SU-DHL-6 (cell line): ENCODE measurements around the gene COL5A1.
"Not testable (repeated sequence)": the region's sequence is repeated elsewhere in the genome, so short reads cannot be mapped to it uniquely, and the experiment has no call there.

Source experiments
- H2AFZ ChIP-seq: fragments of 200-600 bp; sonication (generic); 2 replicates; pipeline ENCODE4 v1.6.1; 2014; ENCODE audit warnings: low read depth, mild to moderate bottlenecking, moderate library complexity, mixed read lengths, antibody characterized with exemption, low read length; ENCODE audit not compliant: severe bottlenecking
- H3F3A ChIP-seq: fragments of 200-600 bp; shearing (Covaris generic); 2 replicates; pipeline ENCODE4 v1.6.0; 2016; ENCODE audit warnings: antibody characterized with exemption, mild to moderate bottlenecking; ENCODE audit not compliant: insufficient read depth
- H3K27ac ChIP-seq: fragments of 200-600 bp; sonication (generic); 2 replicates; pipeline ENCODE4 v1.5.1; 2016; ENCODE audit warnings: low read depth, mild to moderate bottlenecking, low read length, moderate library complexity, mixed read lengths
- H3K27me3 ChIP-seq: fragments of 200-600 bp; sonication (generic), shearing (Covaris generic); 2 replicates; pipeline ENCODE4 v1.6.0; 2014; ENCODE audit warnings: mild to moderate bottlenecking, low read length
- H3K36me3 ChIP-seq: fragments of 200-600 bp; sonication (generic); 2 replicates; pipeline ENCODE4 v1.6.1; 2014; ENCODE audit warnings: mild to moderate bottlenecking, low read length, mixed read lengths
- H3K4me2 ChIP-seq: fragments of 300-600, 200-600 bp; shearing (Covaris generic), sonication (generic); 2 replicates; pipeline ENCODE4 v1.6.0; 2014; ENCODE audit warnings: low read length, low read depth, mild to moderate bottlenecking; ENCODE audit not compliant: poor library complexity, severe bottlenecking
- H3K4me3 ChIP-seq: fragments of 200-600 bp; sonication (generic); 2 replicates; pipeline ENCODE4 v1.5.1; 2014; ENCODE audit warnings: antibody characterized with exemption, low read length, mild to moderate bottlenecking, mixed read lengths; ENCODE audit not compliant: insufficient read depth, poor library complexity, severe bottlenecking
- H3K79me2 ChIP-seq: fragments of 200-600 bp; sonication (generic); 2 replicates; pipeline ENCODE4 v1.6.1; 2014; ENCODE audit warnings: mild to moderate bottlenecking, low read length, moderate library complexity; ENCODE audit not compliant: insufficient read depth
- H3K9ac ChIP-seq: fragments of 200-600 bp; sonication (generic); 2 replicates; pipeline ENCODE4 v1.7.0; 2014; ENCODE audit warnings: mild to moderate bottlenecking, low read length
- H3K9me2 ChIP-seq: fragments of 200-600 bp; sonication (generic); replicated peaks from 2 replicates; pipeline ENCODE4 v1.6.1; 2014; ENCODE audit warnings: low read length; ENCODE audit not compliant: insufficient read depth
- H3K9me3 ChIP-seq: fragments of 200-600 bp; sonication (generic); 2 replicates; pipeline ENCODE4 v1.6.1; 2014; ENCODE audit warnings: low read length, mixed read lengths; ENCODE audit not compliant: insufficient read depth
- H4K20me1 ChIP-seq: fragments of 200-600 bp; sonication (generic); 2 replicates; pipeline ENCODE4 v1.6.1; 2014; ENCODE audit warnings: low read depth, mild to moderate bottlenecking, antibody characterized with exemption, low read length, moderate library complexity, mixed read lengths
- CTCF ChIP-seq: fragments of 200-600 bp; sonication (generic); IDR thresholded peaks from one replicate; pipeline ENCODE4 v1.5.1; 2017; ENCODE audit warnings: antibody characterized with exemption, mild to moderate bottlenecking, low read length, moderate library complexity; ENCODE audit not compliant: insufficient read depth, poor library complexity, severe bottlenecking
- EZH2phosphoT487 ChIP-seq: fragments of 200-600 bp; sonication (generic), shearing (Covaris generic); conservative IDR thresholded peaks from 2 replicates; pipeline ENCODE4 v1.6.1; 2018; ENCODE audit warnings: mild to moderate bottlenecking, antibody characterized with exemption, low read length, moderate library complexity, mixed read lengths

The COL5A1 gene

GRCh38 chr9:134712243-134712642, 70.6 kb downstream of the COL5A1 start:
- no peaks in the 10 kb centered on the region for H3K36me3 ChIP-seq
- no peaks in the 10 kb centered on the region for H3K9me2 ChIP-seq
- no peaks in the 10 kb centered on the region for H4K20me1 ChIP-seq
- H3K4me2 ChIP-seq = no peak overlapping the region
- no peak overlapping the region for H2AFZ ChIP-seq
- no peaks in the 10 kb centered on the region for H3K79me2 ChIP-seq
- TF ChIP-seq CTCF = no peak
- no peak for TF ChIP-seq EZH2phosphoT487
- H3K4me3 ChIP-seq = no peak overlapping the region
- H3K9me3 ChIP-seq = no peaks in the 10 kb centered on the region
- H3K27me3 ChIP-seq = no peaks in the 10 kb centered on the region
- H3K27ac ChIP-seq = no peak overlapping the region
- H3K9ac ChIP-seq = no peak overlapping the region
- no peaks in the 10 kb centered on the region for H3F3A ChIP-seq

- H3K79me2 ChIP-seq = no peaks in the 10 kb centered on the region
- no peak for TF ChIP-seq EZH2phosphoT487
- no peak for TF ChIP-seq CTCF
- no peak overlapping the region for H3K4me3 ChIP-seq
- no peaks in the 10 kb centered on the region for H3K27me3 ChIP-seq
- no peak overlapping the region for H3K27ac ChIP-seq
- H2AFZ ChIP-seq = no peak overlapping the region
- no peaks in the 10 kb centered on the region for H4K20me1 ChIP-seq
- H3K36me3 ChIP-seq = no peaks in the 10 kb centered on the region
- H3K9me2 ChIP-seq = no peaks in the 10 kb centered on the region
- H3K9me3 ChIP-seq = no peaks in the 10 kb centered on the region
- H3K4me2 ChIP-seq = no peak overlapping the region
- H3K9ac ChIP-seq = no peak overlapping the region
- H3F3A ChIP-seq = no peaks in the 10 kb centered on the region
These were observed 71.3 kb downstream of the COL5A1 start for GRCh38 chr9:134712926-134713325.

- not testable (repeated sequence) for H3K9me2 ChIP-seq, H3K79me2 ChIP-seq, H3K9me3 ChIP-seq, H3K9ac ChIP-seq, H3K4me3 ChIP-seq, H3K27ac ChIP-seq, H4K20me1 ChIP-seq, H3F3A ChIP-seq, H3K36me3 ChIP-seq, H3K4me2 ChIP-seq, H2AFZ ChIP-seq, H3K27me3 ChIP-seq
These were observed 73.9 kb downstream of the COL5A1 start for GRCh38 chr9:134715536-134715935.

GRCh38 chr9:134716067-134716466, 74.5 kb downstream of the COL5A1 start:
- H4K20me1 ChIP-seq = no peaks in the 10 kb centered on the region
- no peak overlapping the region for H3K9ac ChIP-seq
- H3F3A ChIP-seq = no peaks in the 10 kb centered on the region
- H3K36me3 ChIP-seq = no peaks in the 10 kb centered on the region
- H3K4me3 ChIP-seq = no peak overlapping the region
- no peaks in the 10 kb centered on the region for H3K9me3 ChIP-seq
- H3K4me2 ChIP-seq = no peak overlapping the region
- no peak overlapping the region for H2AFZ ChIP-seq
- no peaks in the 10 kb centered on the region for H3K79me2 ChIP-seq
- TF ChIP-seq CTCF (no peak), EZH2phosphoT487 (no peak)
- H3K27ac ChIP-seq = no peak overlapping the region
- H3K27me3 ChIP-seq = no peaks in the 10 kb centered on the region
- H3K9me2 ChIP-seq = no peaks in the 10 kb centered on the region
